HG03066 (cell line): ENCODE measurements around the gene PA2G4.
"Not testable (repeated sequence)": the region's sequence is repeated elsewhere in the genome, so short reads cannot be mapped to it uniquely, and the experiment has no call there.

Source experiments
- ATAC-seq: cut with Tn5 transposase; IDR thresholded peaks from one replicate; pipeline ENCODE4 v1.9.1; 2021; ENCODE audit warnings: low read depth; ENCODE audit not compliant: unreplicated experiment

The PA2G4 gene

GRCh38 chr12:56098592-56098991 is 5.8 kb upstream of the PA2G4 start:
- ATAC-seq = no peak

- no peak for ATAC-seq
Observed at GRCh38 chr12:56099787-56100186, 4.6 kb upstream of the PA2G4 start.

GRCh38 chr12:56101045-56101444 is 3.3 kb upstream of the PA2G4 start:
- ATAC-seq = no peak

- ATAC-seq = no peak
Observed at GRCh38 chr12:56102683-56103065, 1.7 kb upstream of the PA2G4 start.

GRCh38 chr12:56103066-56103711 is 1.2 kb upstream of the PA2G4 start:
- no peak for ATAC-seq

- ATAC-seq = no peak
Observed at GRCh38 chr12:56103823-56104108, 593 bp upstream of the PA2G4 start.

GRCh38 chr12:56104815-56105608 is 653 bp downstream of the PA2G4 start:
- peak; percentile 18 for ATAC-seq

GRCh38 chr12:56105609-56105902 is 1.2 kb downstream of the PA2G4 start:
- no peak for ATAC-seq

GRCh38 chr12:56107242-56107641 is 2.9 kb downstream of the PA2G4 start:
- no peak for ATAC-seq

- no peak for ATAC-seq
Observed at GRCh38 chr12:56110571-56110970, 6.2 kb downstream of the PA2G4 start.

- ATAC-seq = no peak
Observed at GRCh38 chr12:56114084-56114483, 9.7 kb downstream of the PA2G4 start.

- ATAC-seq = no peak
Observed at GRCh38 chr12:56115329-56115728, 11.0 kb downstream of the PA2G4 start.

- ATAC-seq = peak; percentile 39
Observed at GRCh38 chr12:56116267-56117081, 12.1 kb downstream of the PA2G4 start, which contains the start of gene RPL41. TSS of gene RPL41 (plus strand) at chr12:56116633.

- ATAC-seq = not testable (repeated sequence)
Observed at GRCh38 chr12:56117082-56117706, 12.8 kb downstream of the PA2G4 start.

GRCh38 chr12:56117778-56118687 is 13.7 kb downstream of the PA2G4 start, which contains the start of gene ZC3H10:
TSS of gene ZC3H10 (plus strand) at chr12:56118266. CDS start at chr12:56120563, 2,297 bp downstream.
- peak; percentile 75 for ATAC-seq

- ATAC-seq = no peak
Observed at GRCh38 chr12:56118688-56119357, 14.5 kb downstream of the PA2G4 start.

GRCh38 chr12:56119361-56119796 is 15.0 kb downstream of the PA2G4 start:
- no peak for ATAC-seq

- no peak for ATAC-seq
Observed at GRCh38 chr12:56120158-56120846, 15.9 kb downstream of the PA2G4 start.
